Measurements from ENCODE around the gene ITGBL1. TPM values are rescaled to one million over a fixed set of nuclear protein-coding genes. Genes with fewer than 3 reads are reported as not detected.

The ITGBL1 gene
- total and polyA plus RNA-seq, 2 of the 8 experiments (the other 6 are each of a cell fraction or from before 2014, with no cell fraction given), result not detected

DNA sequence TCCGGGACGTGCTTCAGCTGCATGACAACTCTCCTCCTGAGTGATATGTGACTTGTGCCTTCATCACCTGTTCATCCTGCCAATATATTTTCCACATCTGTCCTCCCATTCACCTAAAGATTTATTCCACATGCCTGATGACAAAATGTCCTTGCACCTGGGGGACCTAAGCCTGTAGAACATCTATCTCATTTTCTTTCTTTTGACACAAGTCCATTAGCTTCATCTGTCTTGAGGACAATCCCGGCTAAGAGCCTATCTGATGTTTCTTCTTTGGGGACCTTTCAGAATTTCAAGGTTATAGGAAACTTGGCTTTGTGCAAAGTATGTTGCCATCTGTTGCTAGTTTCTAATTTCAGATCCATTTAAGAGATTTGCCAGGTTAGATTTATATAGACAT lies 41.1 kb downstream of the ITGBL1 start:
- Histone ChIP-seq H2BK15ac (ENCODE audit: low read length) (no peak overlapping the region), H3K79me2 (ENCODE audit: control insufficient read depth in 1 of 2, insufficient read depth in 2 of 2, low read length in 2 of 2) (no peaks in the 10 kb centered on the region)
- 80% methylated on average over 3 of the region's 3 CpGs; no CpG with 5 or more reads in 1 of the 2 experiments for WGBS, 2 experiments (ENCODE audit: extremely low coverage in 1 of 2, insufficient coverage in 1 of 2, insufficient read length in 1 of 2, insufficient replicate concordance in 2 of 2, low coverage in 1 of 2, low lambda C conversion rate in 2 of 2, missing lambda C conversion rate in 1 of 2)

More for the DNA sequence above, 41.1 kb downstream of the ITGBL1 start:
- no peak overlapping the region for H2BK20ac ChIP-seq (ENCODE audit: low read length)
- H2BK12ac ChIP-seq (ENCODE audit: low read depth, low read length), result no peak overlapping the region
- H3K4me2 ChIP-seq (ENCODE audit: insufficient read depth in 1 of 2, low read depth in 2 of 2, low read length in 2 of 2), result no peak overlapping the region
- POLR2A ChIA-PET (ENCODE audit: partially characterized antibody), result no interaction called here
- H2AK5ac ChIP-seq (ENCODE audit: low read depth, low read length), result no peak overlapping the region
- no peak overlapping the region for H2BK5ac ChIP-seq (ENCODE audit: low read depth, low read length)
- no peaks in the 10 kb centered on the region for H4K20me1 ChIP-seq (replicated peaks in 1 of 2; ENCODE audit: control insufficient read depth in 1 of 2, insufficient read depth in 2 of 2, low read length in 2 of 2)
- H2AFZ ChIP-seq (ENCODE audit: low read length), result no peak overlapping the region
- H3K23ac ChIP-seq (ENCODE audit: insufficient read length), result no peak overlapping the region
- H4K5ac ChIP-seq (ENCODE audit: insufficient read length, low read depth, low read length), result no peak overlapping the region
- CTCF ChIA-PET (ENCODE audit: partially characterized antibody), result interaction anchor here (0.8 to 1.0 kb wide), 2 partner anchors 21 to 351 kb away, joined by 3 read pairs; no protein-coding TSS in a partner anchor
- no peak for FAIRE-seq
- H3K23me2 ChIP-seq (ENCODE audit: low read depth, low read length), result no peaks in the 10 kb centered on the region
- H3K27me3 ChIP-seq (replicated peaks in 1 of 4; ENCODE audit: control insufficient read depth in 3 of 4, extremely low read depth in 1 of 4, insufficient read depth in 3 of 4, low read length in 3 of 4), result peaks cover 0 to 1% (median 0%) of the 10 kb centered on the region in 4 experiments; a peak in 1 of 7 replicates
- DNase-seq (ENCODE audit: low read depth in 1 of 2, low spot score in 2 of 2), result no peak
- H4K8ac ChIP-seq (ENCODE audit: extremely low read depth, insufficient read depth, low read length), result no peak overlapping the region
- no peak overlapping the region for H2BK120ac ChIP-seq (replicated peaks; ENCODE audit: low read depth, low read length)
- H3K36me3 ChIP-seq (ENCODE audit: control insufficient read depth in 2 of 4, insufficient read depth in 4 of 4, low read length in 3 of 4), result no peaks in the 10 kb centered on the region
- no peak overlapping the region for H3K18ac ChIP-seq (ENCODE audit: extremely low read depth, low read length)
- no peak overlapping the region for H3K4ac ChIP-seq (replicated peaks; ENCODE audit: insufficient read length, low read depth, low read length)
- H3K9ac ChIP-seq (replicated peaks in 1 of 4; ENCODE audit: extremely low read depth in 1 of 4, low read depth in 3 of 4, low read length in 3 of 4), result no peak overlapping the region
- H3K79me1 ChIP-seq (ENCODE audit: low read depth, low read length), result no peaks in the 10 kb centered on the region
- no peak overlapping the region for H3K56ac ChIP-seq (replicated peaks; ENCODE audit: insufficient read length, low read depth, low read length)
- no peaks in the 10 kb centered on the region for H3K9me3 ChIP-seq (ENCODE audit: insufficient read depth in 2 of 2, low read depth in 1 of 2, low read length in 1 of 2)
- no peaks in the 10 kb centered on the region for H3K4me1 ChIP-seq (replicated peaks in 1 of 4; ENCODE audit: control insufficient read depth in 3 of 4, insufficient read depth in 4 of 4, low read length in 3 of 4)
- H3K4me3 ChIP-seq (ENCODE audit: extremely low read depth in 1 of 4, insufficient read depth in 2 of 4, low read depth in 3 of 4, low read length in 4 of 4), result no peak overlapping the region
- H3K14ac ChIP-seq (ENCODE audit: insufficient read length), result no peak overlapping the region
- no peak overlapping the region for H3K27ac ChIP-seq (ENCODE audit: low read depth, low read length)
- H4K91ac ChIP-seq (replicated peaks; ENCODE audit: insufficient read length, low read length), result no peak overlapping the region
